ENCODE measurements around the gene C16orf82.

C16orf82 gene

GRCh38 chr16:27106305-27106704 is 39.6 kb downstream of the C16orf82 start:
- H3K27ac ChIP-seq = no peak overlapping the region
- H3K4me3 ChIP-seq = no peak overlapping the region
- peak; percentile 24 for DNase-seq (ENCODE audit: low spot score)
- TF ChIP-seq CTCF (IDR thresholded peaks at IDR 0.05) = no peak

- no peak for TF ChIP-seq CTCF (IDR thresholded peaks at IDR 0.05)
- H3K27ac ChIP-seq = no peak overlapping the region
- DNase-seq (ENCODE audit: low spot score) = no peak
- H3K4me3 ChIP-seq = no peak overlapping the region
Observed at GRCh38 chr16:27107185-27107592, 40.5 kb downstream of the C16orf82 start.

GRCh38 chr16:27108051-27108770 is 41.5 kb downstream of the C16orf82 start:
- TF ChIP-seq CTCF (IDR thresholded peaks at IDR 0.05) = no peak
- Histone ChIP-seq H3K4me3 (no peak overlapping the region), H3K27ac (no peak overlapping the region)
- peak; percentile 64 for DNase-seq (ENCODE audit: low spot score)

- peak overlapping the region; percentile 61 for H3K4me3 ChIP-seq
- H3K27ac ChIP-seq = peak overlapping the region in 1 of 2 donors; percentile 20
- no peak for TF ChIP-seq CTCF (IDR thresholded peaks at IDR 0.05)
- DNase-seq (ENCODE audit: low spot score) = peak; percentile 46
Observed at GRCh38 chr16:27108826-27109665, 42.3 kb downstream of the C16orf82 start.

- peak; percentile 76 for DNase-seq (ENCODE audit: low spot score)
- TF ChIP-seq CTCF (IDR thresholded peaks at IDR 0.05) = peak; percentile 95
- Histone ChIP-seq H3K4me3 (peak overlapping the region; percentile 61), H3K27ac (peak overlapping the region in 1 of 2 donors; percentile 65)
Observed at GRCh38 chr16:27109666-27110523, 43.2 kb downstream of the C16orf82 start.

GRCh38 chr16:27110524-27110896 is 43.8 kb downstream of the C16orf82 start:
- peak overlapping the region; percentile 61 for H3K4me3 ChIP-seq
- DNase-seq (ENCODE audit: low spot score) = no peak
- peak overlapping the region in 1 of 2 donors; percentile 65 for H3K27ac ChIP-seq
- TF ChIP-seq CTCF (IDR thresholded peaks at IDR 0.05) = no peak

Data from coronary artery (tissue), 2 donors.